ENCODE data around the gene ASXL2. TPM values are rescaled to one million over a fixed set of nuclear protein-coding genes. Genes with fewer than 3 reads are reported as not detected.

ASXL2 gene
- total and polyA plus RNA-seq, 2 of the 13 experiments (the other 11 are each of a cell fraction or from before 2014, with no cell fraction given) = 12.1 to 19.2 TPM

DNA sequence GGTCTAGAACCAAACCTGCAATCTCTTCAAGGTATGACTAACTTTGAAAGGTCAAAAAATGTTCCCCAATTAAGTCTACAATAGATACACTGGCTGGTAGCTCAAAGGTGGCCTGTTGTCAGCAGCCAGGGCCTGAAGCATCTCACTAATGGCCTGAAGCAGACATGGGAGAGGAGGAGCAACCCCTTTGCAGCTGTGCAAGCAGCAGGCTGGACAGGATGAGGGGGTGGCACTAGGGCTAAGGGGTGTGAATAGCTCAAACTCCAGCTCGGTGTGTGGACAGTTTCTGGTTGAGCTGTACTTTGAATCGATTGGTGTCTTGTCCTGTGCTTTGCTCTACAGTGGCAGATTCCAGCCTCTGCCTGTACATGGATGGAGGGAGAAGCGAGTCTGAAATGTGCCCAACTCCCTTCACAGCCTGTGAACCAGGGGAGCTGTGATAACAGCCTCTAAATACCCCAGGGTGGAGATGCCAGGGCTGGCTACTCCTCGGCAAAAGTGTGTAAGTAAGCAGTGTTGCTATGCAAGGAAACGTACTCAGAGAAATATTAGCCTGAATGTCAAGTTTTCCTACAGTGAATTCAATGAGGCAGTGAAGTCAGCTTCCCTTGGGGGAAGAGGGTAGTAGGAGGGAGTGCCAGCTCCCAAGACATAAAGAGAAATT, 170.2 kb downstream of the ASXL2 start (continued):
- TF ChIP-seq PRDM10 (CRISPR knock-in tag; IDR thresholded peaks at IDR 0.05; ENCODE audit: low read depth) = 0 out of 2 replicates have a peak, but pooled peaks have one; percentile 29
- TF ChIP-seq ZNF121 (CRISPR knock-in tag; IDR thresholded peaks at IDR 0.05) = peak; percentile 29; the same call in 1 of the 2 replicates
- no peak for TF ChIP-seq ZNF761 (CRISPR knock-in tag; conservative IDR thresholded peaks at IDR 0.05)
- TF ChIP-seq HOXA9 (CRISPR knock-in tag; IDR thresholded peaks at IDR 0.05; ENCODE audit: borderline replicate concordance) = no peak
- TF ChIP-seq ARID5B (CRISPR knock-in tag; IDR thresholded peaks at IDR 0.05) = peak; percentile 54; the same call in 1 of the 2 replicates
- 0 out of 2 replicates have a peak, but pooled peaks have one; percentile 63 for TF ChIP-seq ZNF724P (CRISPR knock-in tag; IDR thresholded peaks at IDR 0.05; ENCODE audit: borderline replicate concordance)
- peak; percentile 81; the same call in 1 of the 2 replicates for TF ChIP-seq SP5 (CRISPR knock-in tag; IDR thresholded peaks at IDR 0.05; ENCODE audit: borderline replicate concordance, low read depth)
- TF ChIP-seq SIX1 (CRISPR knock-in tag; IDR thresholded peaks at IDR 0.05; ENCODE audit: borderline replicate concordance) = 0 out of 2 replicates have a peak, but pooled peaks have one; percentile 13
- TF ChIP-seq ZNF124 (CRISPR knock-in tag; IDR thresholded peaks at IDR 0.05) = peak; percentile 76; the same call in 1 of the 2 replicates
- peak; percentile 68; the same call in 1 of the 2 replicates for TF ChIP-seq ZNF737 (CRISPR knock-in tag; IDR thresholded peaks at IDR 0.05; ENCODE audit: borderline replicate concordance)
- 0 out of 2 replicates have a peak, but pooled peaks have one; percentile 40 for TF ChIP-seq RCOR2 (CRISPR knock-in tag; IDR thresholded peaks at IDR 0.05)
- TF ChIP-seq SOX5 (CRISPR knock-in tag; IDR thresholded peaks at IDR 0.05; ENCODE audit: borderline replicate concordance) = peak; percentile 46
- no peak for TF ChIP-seq ZNF598 (CRISPR knock-in tag; IDR thresholded peaks at IDR 0.05; ENCODE audit: borderline replicate concordance)
- TF ChIP-seq ZNF629 (CRISPR knock-in tag; conservative IDR thresholded peaks at IDR 0.05) = 0 out of 2 replicates have a peak, but pooled peaks have one; percentile 5
- TF ChIP-seq BHLHE40 (IDR thresholded peaks at IDR 0.05; ENCODE audit: low read length) = peak; percentile 4; the same call in 1 of the 2 replicates
- 0 out of 2 replicates have a peak, but pooled peaks have one; percentile 63 for TF ChIP-seq ZBTB42 (CRISPR knock-in tag; IDR thresholded peaks at IDR 0.05)
- 0 out of 2 replicates have a peak, but pooled peaks have one; percentile 35 for TF ChIP-seq SSRP1 (CRISPR knock-in tag; IDR thresholded peaks at IDR 0.05)
- TF ChIP-seq ARHGAP35 (CRISPR knock-in tag; IDR thresholded peaks at IDR 0.05; ENCODE audit: borderline replicate concordance) = 0 out of 2 replicates have a peak, but pooled peaks have one; percentile 26
- TF ChIP-seq ZFY (CRISPR knock-in tag; IDR thresholded peaks at IDR 0.05) = peak; percentile 38; the same call in 1 of the 2 replicates
- no peak for TF ChIP-seq PAWR (CRISPR knock-in tag; IDR thresholded peaks at IDR 0.05; ENCODE audit: borderline replicate concordance)
- peak; percentile 10; the same call in 1 of the 2 replicates for TF ChIP-seq CEBPB (IDR thresholded peaks at IDR 0.05; ENCODE audit: borderline replicate concordance, low read depth, low read length)
- TF ChIP-seq LCORL (IDR thresholded peaks at IDR 0.05) = no peak
- peak; percentile 92 for TF ChIP-seq LCORL (CRISPR knock-in tag; IDR thresholded peaks at IDR 0.05)
